Neural cell (in vitro differentiated cells): Measurements from ENCODE around the gene MYORG.

Experiments used
- CTCF ChIP-seq: fragments of 450-650 bp; IDR thresholded peaks from 2 replicates; pipeline ENCODE4 v1.5.1; 2014; ENCODE audit warnings: antibody characterized with exemption, mild to moderate bottlenecking, moderate library complexity; ENCODE audit not compliant: poor library complexity, severe bottlenecking
- EP300 ChIP-seq: fragments of 450-650 bp; conservative IDR thresholded peaks from 2 replicates; pipeline ENCODE4 v1.6.1; 2014; ENCODE audit warnings: antibody characterized with exemption, mild to moderate bottlenecking, moderate library complexity; ENCODE audit not compliant: poor library complexity, severe bottlenecking
- EZH2 ChIP-seq: fragments of 200-600, 300-800 bp; shearing (Covaris generic), sonication (generic); IDR thresholded peaks from 2 replicates; pipeline ENCODE4 v1.6.1; 2014; ENCODE audit warnings: antibody characterized with exemption, low read length, borderline replicate concordance, mild to moderate bottlenecking; ENCODE audit not compliant: insufficient read depth, poor library complexity, severe bottlenecking
- MXI1 ChIP-seq: fragments of 450-650 bp; conservative IDR thresholded peaks from 2 replicates; pipeline ENCODE4 v1.6.1; 2014; ENCODE audit warnings: antibody characterized with exemption, mild to moderate bottlenecking; ENCODE audit not compliant: poor library complexity, severe bottlenecking
- POLR2AphosphoS5 ChIP-seq: IDR thresholded peaks from 2 replicates; pipeline ENCODE4 v1.6.1; 2012
- REST ChIP-seq: IDR thresholded peaks from 2 replicates; pipeline ENCODE4 v1.6.1; 2012; ENCODE audit warnings: borderline replicate concordance
- SMC3 ChIP-seq: fragments of 450-650 bp; conservative IDR thresholded peaks from 2 replicates; pipeline ENCODE4 v1.6.1; 2014; ENCODE audit warnings: antibody characterized with exemption, mild to moderate bottlenecking, moderate library complexity; ENCODE audit not compliant: poor library complexity
- TAF1 ChIP-seq: IDR thresholded peaks from 2 replicates; pipeline ENCODE4 v1.6.1; 2012; ENCODE audit warnings: low read depth

- TF ChIP-seq REST (no peak), POLR2AphosphoS5 (no peak), CTCF (no peak), MXI1 (no peak), EZH2 (no peak), TAF1 (no peak), SMC3 (no peak), EP300 (no peak)
These were observed 28.9 kb downstream of the MYORG start for GRCh38 chr9:34347800-34348158.
